Parathyroid adenoma (tissue), 2 donors: ENCODE results near the gene PRR20C.

Source experiments
- H2AFZ ChIP-seq: fragments of 300-600 bp; sonication (generic); one replicate; pipeline ENCODE4 v1.7.0; 2017; ENCODE audit warnings: antibody characterized with exemption, mild to moderate bottlenecking
- H3K27ac ChIP-seq: fragments of 300-600 bp; sonication (generic); one replicate; pipeline ENCODE4 v1.7.0; 2017
- H3K27me3 ChIP-seq: fragments of 300-600 bp; sonication (generic); one replicate; pipeline ENCODE4 v1.7.0; 2017; ENCODE audit warnings: low read length; ENCODE audit not compliant: control insufficient read depth, insufficient read depth
- H3K36me3 ChIP-seq: fragments of 300-600 bp; sonication (generic); one replicate; pipeline ENCODE4 v1.7.0; 2017; ENCODE audit warnings: low read length; ENCODE audit not compliant: control insufficient read depth, insufficient read depth
- H3K4me1 ChIP-seq: fragments of 300-600 bp; sonication (generic); one replicate; pipeline ENCODE4 v1.7.0; 2017; ENCODE audit warnings: control low read depth
- H3K4me2 ChIP-seq: fragments of 300-600 bp; sonication (generic); one replicate; pipeline ENCODE4 v1.7.0; 2017; ENCODE audit warnings: low read length
- H3K4me3 ChIP-seq: fragments of 300-600 bp; sonication (generic); one replicate; pipeline ENCODE4 v1.7.0; 2017; ENCODE audit warnings: low read depth, low read length
- H3K79me2 ChIP-seq: fragments of 300-600 bp; sonication (generic); one replicate; pipeline ENCODE4 v1.7.0; 2017; ENCODE audit warnings: control low read depth
- H3K9ac ChIP-seq: fragments of 300-600 bp; sonication (generic); one replicate; pipeline ENCODE4 v1.7.0; 2017; ENCODE audit warnings: mild to moderate bottlenecking
- H3K9me3 ChIP-seq: fragments of 300-600 bp; sonication (generic); one replicate; pipeline ENCODE4 v1.7.0; 2017; ENCODE audit warnings: low read length; ENCODE audit not compliant: control insufficient read depth
- CTCF ChIP-seq: fragments of 300-600 bp; sonication (generic); IDR thresholded peaks from one replicate; pipeline ENCODE4 v1.7.0; 2017; ENCODE audit warnings: antibody characterized with exemption, mild to moderate bottlenecking
- donor health status: primary hyperparathyroidism.

PRR20C gene

GRCh38 chr13:57191667-57192066, 37.8 kb downstream of the PRR20C start:
- no peak overlapping the region for H3K4me3 ChIP-seq
- H2AFZ ChIP-seq: no peak overlapping the region
- no peak overlapping the region for H3K4me2 ChIP-seq
- H3K27me3 ChIP-seq: no peaks in the 10 kb centered on the region
- H3K27ac ChIP-seq: no peak overlapping the region
- H3K9me3 ChIP-seq: no peaks in the 10 kb centered on the region
- H3K79me2 ChIP-seq: no peaks in the 10 kb centered on the region
- H3K4me1 ChIP-seq: no peaks in the 10 kb centered on the region
- no peak overlapping the region for H3K9ac ChIP-seq
- H3K36me3 ChIP-seq: no peaks in the 10 kb centered on the region
- no peak for TF ChIP-seq CTCF
